Inflammatory macrophage (primary cell): ENCODE measurements around the gene GABRP.
"Not testable (repeated sequence)": the region's sequence is repeated elsewhere in the genome, so short reads cannot be mapped to it uniquely, and the experiment has no call there.

ENCODE experiments used
- DNase-seq, 2 donors: peaks; one replicate each; pipeline ENCODE4 v3.0.0-alpha.2; 2020 to 2022
- total RNA-seq, 18 experiments: gene quantifications; one replicate each; lab custom pipeline; 2026; ENCODE audit warnings: mixed read lengths in 6 of 18, inconsistent platforms in 2 of 18; lab: John Stamatoyannopoulos, UW

GABRP gene
- total RNA-seq = 0 to 1.8 (median 0.03) reads per million in 18 experiments

GRCh38 chr5:170783498-170784247, at the start of gene GABRP:
TSS of gene GABRP (plus strand) at chr5:170783725. CDS start at chr5:170788616, 4,891 bp downstream.
- DNase-seq = no peak

DNA sequence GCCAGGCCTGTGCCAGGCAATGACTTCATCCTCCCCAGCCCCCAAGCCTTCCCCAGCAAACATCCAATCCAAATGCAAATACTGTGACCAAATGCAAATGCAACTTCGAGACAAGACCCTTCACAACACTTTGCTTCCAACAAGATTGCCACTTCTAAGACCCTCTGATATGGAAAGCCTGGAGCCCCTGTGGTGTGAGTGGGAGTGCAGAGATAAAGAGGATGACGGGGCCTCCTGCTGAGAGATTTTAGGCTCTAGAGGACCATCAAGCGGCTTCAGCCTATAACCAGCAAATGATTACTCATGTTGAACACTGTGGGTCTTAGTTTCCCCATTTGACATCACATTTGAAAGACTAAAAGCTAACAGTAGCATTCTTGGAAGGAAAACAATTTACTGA, 46.6 kb upstream of the GABRP start:
- no peak for DNase-seq

GRCh38 chr5:170737591-170737990, 45.9 kb upstream of the GABRP start:
- no peak for DNase-seq

DNA sequence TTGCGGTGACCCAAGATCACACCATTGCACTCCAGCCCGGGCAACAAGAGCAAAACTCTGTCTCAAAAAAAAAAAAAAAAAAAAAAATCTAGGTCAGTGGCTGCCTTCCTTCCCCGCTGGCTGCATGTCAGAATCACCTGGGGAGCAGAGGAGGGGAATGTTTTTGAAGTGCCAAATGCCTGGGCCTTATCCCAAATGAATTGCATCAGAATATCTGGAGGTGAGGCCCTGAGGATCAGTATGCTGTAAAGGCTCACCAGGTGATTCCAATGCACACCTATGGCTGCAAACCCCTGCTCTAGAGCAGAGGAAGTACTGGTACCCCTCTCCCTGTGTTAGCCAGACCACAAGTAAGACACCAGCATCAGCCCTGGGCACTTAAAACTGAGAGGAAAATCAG, 44.7 kb upstream of the GABRP start:
- no peak for DNase-seq

GRCh38 chr5:170739446-170739845, 44.1 kb upstream of the GABRP start:
- DNase-seq = no peak

GRCh38 chr5:170740551-170741205, 42.8 kb upstream of the GABRP start:
- no peak for DNase-seq

- no peak for DNase-seq
Observed at GRCh38 chr5:170741801-170742200, 41.7 kb upstream of the GABRP start.

DNA sequence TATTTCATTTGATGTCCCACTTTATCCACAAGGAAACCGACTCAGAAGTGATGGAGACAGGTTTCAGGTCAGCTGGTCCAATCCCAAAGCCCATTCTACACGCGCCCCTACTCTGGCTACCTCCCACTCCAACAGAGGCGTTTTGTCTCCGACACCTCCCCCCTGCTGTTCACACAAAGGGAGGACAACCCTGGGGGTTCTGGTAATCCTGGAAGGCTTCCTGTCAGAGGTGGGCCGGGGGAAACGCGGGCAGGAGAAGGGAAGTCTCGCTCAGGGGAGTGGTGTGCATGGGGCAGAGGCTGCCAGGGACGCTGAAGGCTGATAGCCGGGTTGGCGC, 39.7 kb upstream of the GABRP start:
- DNase-seq = no peak

- no peak for DNase-seq
Observed at GRCh38 chr5:170745481-170746071, 37.9 kb upstream of the GABRP start.

DNA sequence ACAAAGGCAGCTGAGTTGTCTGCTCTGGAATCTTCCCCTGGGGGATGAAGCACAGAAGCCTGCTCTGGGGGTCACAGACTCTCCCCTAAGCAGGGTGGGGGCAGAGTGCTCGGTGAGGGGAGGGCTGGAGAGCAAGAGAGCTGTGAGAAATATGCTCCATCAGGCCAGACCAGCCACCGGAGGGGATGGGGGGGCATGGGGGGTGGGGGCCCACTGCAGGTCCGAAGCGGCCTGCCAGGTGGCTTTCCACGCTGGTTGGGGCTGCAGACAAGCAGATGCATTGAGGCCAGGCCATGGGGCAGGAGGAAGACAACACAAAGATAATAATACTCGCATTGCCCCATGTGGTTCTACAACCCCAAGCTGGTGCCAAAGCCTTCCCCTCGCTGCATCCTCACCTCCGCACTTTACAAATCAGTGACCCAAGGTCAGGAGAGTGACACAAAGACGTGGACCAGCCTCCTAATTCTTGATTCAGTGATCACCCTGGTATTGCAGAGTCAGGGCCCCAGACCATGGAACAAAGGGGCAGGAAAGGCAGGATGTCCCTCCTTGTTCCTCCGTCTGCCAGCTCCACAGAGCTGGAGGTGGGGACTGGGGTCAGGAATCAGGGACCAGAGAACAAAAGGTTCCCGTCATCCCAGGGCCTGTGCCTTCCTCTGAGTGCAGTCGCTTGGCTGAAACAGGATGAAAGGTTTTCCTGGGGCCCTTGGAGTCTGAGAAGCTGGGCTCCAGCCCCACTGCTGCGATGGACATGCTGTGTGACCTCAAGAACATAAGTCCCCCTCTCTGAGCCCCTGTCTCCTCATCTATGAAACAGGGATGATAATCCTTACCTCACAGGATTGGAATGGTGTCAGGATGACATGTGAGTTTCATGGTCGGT, 37.2 kb upstream of the GABRP start:
- DNase-seq = no peak

GRCh38 chr5:170746961-170747340, 36.6 kb upstream of the GABRP start:
- no peak for DNase-seq

DNA sequence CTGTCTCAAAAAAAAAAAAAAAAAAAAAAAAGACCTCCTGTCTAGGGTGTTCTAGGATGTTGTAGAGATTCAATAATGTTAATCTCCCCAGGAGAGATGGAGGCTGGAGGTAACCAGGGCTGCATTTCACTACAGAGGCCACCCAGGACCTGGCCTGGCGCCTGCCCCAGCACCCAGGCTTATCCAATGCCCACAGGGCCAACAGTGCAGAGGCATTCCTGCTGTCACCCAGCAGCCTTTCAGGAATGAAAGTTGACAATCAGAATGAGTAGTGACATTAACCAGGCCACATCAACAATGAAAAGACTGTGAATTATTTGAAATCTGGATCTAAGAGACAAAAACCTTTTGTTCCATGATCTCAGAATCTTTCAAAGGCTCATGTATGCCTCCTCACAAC, 36.2 kb upstream of the GABRP start:
- DNase-seq = no peak

- DNase-seq = no peak
Observed at GRCh38 chr5:170747851-170748250, 35.7 kb upstream of the GABRP start.

DNA sequence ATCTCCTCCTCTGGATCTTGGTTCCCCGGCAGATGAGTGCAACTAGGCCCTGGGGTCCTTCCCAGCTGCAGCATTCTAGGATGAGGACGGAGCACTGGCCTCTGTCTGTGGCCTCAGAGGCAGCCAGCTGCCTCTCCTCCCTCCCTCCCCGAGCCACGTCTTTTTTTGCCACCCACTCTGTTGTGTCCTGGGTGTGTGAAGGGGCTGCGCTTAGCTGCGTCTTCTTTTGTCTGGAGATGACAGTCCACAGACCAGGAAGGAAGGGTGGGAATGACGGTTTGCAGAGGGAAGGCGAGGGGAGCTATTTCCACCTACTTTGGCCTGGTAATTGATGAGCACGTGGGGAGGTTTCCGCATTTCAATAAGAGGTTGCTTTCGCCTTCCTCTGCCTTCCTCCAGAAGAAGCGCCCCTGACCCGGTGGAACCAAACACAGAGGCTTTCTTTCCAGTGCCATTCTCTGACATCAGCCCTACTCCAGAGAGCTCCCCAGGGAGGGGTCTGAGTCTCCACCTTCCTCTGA, 34.5 kb upstream of the GABRP start:
- DNase-seq = no peak

- no peak for DNase-seq
Observed at GRCh38 chr5:170749911-170750431, 33.6 kb upstream of the GABRP start.

- no peak for DNase-seq
Observed at GRCh38 chr5:170750791-170751190, 32.7 kb upstream of the GABRP start.

DNA sequence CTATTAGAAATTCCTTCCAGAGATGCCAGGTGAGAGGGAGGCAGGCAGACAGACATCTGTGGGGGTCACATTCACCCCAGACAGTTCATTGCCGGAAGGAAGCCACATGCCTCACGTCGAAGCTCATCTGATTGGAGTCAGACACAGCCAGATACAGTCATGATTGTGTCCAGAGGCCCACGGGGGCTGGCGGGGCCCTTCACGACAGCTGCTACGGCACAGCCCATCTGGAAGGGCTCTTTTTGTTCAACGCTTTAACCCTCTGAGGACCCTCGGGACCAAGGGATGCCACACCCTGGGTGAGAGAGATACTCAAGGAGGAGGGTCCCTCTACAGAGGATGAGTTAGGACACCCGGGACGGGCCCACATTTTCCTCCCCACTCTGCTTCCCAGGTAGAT, 31.9 kb upstream of the GABRP start:
- DNase-seq = no peak

DNA sequence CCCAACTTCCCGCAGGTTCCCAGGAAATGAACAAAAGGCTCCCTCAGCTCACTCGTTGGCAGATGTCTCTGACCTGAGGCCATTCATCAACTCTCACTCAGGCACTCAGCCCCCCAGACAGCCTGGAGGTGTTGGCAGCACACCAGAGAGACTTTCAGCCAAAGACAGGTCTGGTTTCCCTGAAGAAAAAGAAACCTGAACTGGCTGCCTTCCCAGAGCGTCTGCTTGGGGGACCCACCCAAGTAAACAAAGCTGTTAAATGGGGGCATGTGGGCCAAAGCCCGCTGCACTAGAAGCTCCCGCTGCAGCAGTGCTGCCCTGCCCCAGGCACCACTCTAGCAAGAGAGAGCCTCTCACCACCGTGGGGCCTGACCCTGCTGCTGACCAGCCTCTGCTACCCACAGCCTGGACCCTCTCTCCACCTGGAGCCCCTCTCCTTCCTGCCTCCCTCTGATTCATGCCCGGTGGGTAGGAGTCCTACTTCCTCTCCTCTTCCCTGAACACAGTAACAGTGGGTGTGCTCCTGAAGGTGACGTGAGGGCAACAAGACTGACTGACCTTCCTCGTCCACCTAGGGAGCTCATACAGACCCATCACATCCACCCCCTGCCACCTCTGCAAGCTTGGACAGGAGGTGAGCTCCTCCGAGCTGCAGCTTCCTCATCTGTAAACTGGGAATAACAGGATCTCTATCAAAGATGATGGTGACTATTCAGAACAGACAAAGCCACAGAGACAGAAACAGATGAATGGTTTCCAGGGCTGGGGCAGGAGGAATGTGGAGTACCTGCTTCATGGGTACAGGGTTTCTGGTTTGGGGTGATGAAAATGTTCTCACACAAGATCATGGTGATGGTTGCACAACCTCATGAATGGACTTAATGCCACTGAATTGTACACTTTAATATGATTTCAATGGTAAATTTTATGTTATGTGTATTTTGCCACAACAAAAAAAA, 31.0 kb upstream of the GABRP start:
- no peak for DNase-seq

DNA sequence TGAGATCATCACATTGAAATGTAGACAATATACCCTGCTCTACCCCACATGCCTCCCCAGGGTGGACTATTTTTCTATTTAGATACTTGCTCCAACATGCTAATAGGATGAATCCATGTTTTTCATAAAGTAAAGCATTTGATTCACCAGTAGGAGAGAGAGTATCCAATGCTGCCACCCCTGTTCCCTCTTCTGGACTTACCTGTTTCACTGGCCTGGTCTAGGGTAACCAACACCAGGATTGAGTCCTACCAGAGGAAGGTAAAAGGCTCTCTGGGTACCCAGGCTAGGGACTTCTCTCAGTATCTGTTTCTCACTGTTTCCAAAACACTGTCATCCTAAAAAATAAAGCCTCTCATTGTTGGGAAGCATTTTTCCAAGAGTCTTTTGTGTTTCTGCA, 30.2 kb upstream of the GABRP start:
- DNase-seq = no peak

DNA sequence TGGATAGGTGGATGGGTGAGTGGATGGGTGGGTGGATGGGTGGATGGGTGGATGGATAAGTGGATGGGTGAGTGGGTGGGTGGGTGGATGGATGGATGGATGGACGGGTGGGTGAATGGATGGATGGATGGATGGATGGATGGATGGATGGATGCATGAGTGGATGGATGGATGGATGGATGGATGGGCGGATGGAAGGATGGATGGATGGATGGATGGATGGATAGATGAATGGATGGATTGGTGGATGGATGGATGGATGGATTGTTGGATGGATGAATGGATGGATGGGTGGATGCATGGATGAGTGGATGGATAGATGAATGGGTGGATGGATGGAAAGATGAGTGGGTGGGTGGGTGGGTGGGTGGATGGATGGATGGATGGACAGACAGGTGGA, 29.0 kb upstream of the GABRP start:
- DNase-seq = not testable (repeated sequence)
